ENCODE data around the gene ZNF112. TPM values are rescaled to one million over a fixed set of nuclear protein-coding genes. Genes with fewer than 3 reads are reported as not detected.

ZNF112 gene
- total RNA-seq, 4 donors from 2014 or later = 3.3 to 23.2 (median 7.3) TPM

- peaks cover 0 to 55% of the 10 kb centered on the region in 2 donors for H3K9me3 ChIP-seq
- H3K27ac ChIP-seq = no peak overlapping the region
- intact Hi-C loops (cut with DNase I; ENCODE audit: low total_unique reads) = no loop called here
These were observed 73.6 kb downstream of the ZNF112 start for GRCh38 chr19:44282846-44283245.

DNA sequence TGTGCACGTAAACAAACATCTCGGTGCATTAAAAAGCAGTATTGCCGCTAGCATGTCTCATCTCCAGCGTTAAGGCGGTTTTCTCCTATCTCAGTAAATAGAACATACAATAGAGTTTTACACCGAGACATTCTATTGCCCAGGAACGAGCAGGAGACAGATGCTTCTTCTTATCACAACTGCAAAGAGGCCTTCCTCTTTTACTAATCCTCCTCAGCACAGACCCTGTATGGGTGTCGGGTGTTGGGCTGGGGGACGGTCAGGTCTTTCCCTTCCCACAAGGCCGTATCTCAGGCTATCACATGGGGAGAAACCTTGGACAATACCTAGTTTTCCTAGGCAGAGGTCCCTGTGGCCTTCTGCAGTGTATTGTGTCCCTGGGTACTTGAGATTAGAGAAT is 75.6 kb downstream of the ZNF112 start:
- intact Hi-C loops (cut with DNase I; ENCODE audit: low total_unique reads) = no loop called here
- Histone ChIP-seq H3K4me1 (no peaks in the 10 kb centered on the region), H3K36me3 (no peaks in the 10 kb centered on the region), H3K27ac (no peak overlapping the region), H3K4me3 (no peak overlapping the region), H3K27me3 (no peaks in the 10 kb centered on the region), H3K9me3 (peaks cover 0 to 42% of the 10 kb centered on the region in 2 donors)
- TF ChIP-seq, protein P1, sequence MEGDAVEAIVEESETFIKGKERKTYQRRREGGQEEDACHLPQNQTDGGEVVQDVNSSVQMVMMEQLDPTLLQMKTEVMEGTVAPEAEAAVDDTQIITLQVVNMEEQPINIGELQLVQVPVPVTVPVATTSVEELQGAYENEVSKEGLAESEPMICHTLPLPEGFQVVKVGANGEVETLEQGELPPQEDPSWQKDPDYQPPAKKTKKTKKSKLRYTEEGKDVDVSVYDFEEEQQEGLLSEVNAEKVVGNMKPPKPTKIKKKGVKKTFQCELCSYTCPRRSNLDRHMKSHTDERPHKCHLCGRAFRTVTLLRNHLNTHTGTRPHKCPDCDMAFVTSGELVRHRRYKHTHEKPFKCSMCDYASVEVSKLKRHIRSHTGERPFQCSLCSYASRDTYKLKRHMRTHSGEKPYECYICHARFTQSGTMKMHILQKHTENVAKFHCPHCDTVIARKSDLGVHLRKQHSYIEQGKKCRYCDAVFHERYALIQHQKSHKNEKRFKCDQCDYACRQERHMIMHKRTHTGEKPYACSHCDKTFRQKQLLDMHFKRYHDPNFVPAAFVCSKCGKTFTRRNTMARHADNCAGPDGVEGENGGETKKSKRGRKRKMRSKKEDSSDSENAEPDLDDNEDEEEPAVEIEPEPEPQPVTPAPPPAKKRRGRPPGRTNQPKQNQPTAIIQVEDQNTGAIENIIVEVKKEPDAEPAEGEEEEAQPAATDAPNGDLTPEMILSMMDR (IDR thresholded peaks at IDR 0.05) = no peak
- TF ChIP-seq POLR2A (IDR thresholded peaks at IDR 0.05) = no peak
- no peak for DNase-seq

More at GRCh38 chr19:44282846-44283245, 73.6 kb downstream of the ZNF112 start:
- TF ChIP-seq, protein P1 (IDR thresholded peaks at IDR 0.05) = no peak
- no peak for TF ChIP-seq POLR2A (IDR thresholded peaks at IDR 0.05)
- no peaks in the 10 kb centered on the region for H3K27me3 ChIP-seq
- no peaks in the 10 kb centered on the region for H3K36me3 ChIP-seq
- no peak overlapping the region for H3K4me3 ChIP-seq
- H3K4me1 ChIP-seq = no peaks in the 10 kb centered on the region
- no peak for DNase-seq

- Histone ChIP-seq H3K36me3 (no peaks in the 10 kb centered on the region), H3K27ac (no peak overlapping the region), H3K9me3 (peaks cover 0 to 28% of the 10 kb centered on the region in 2 donors), H3K4me1 (no peaks in the 10 kb centered on the region), H3K27me3 (no peaks in the 10 kb centered on the region), H3K4me3 (no peak overlapping the region)
- DNase-seq = no peak
- intact Hi-C loops (cut with DNase I; ENCODE audit: low total_unique reads) = no loop called here
- TF ChIP-seq POLR2A (IDR thresholded peaks at IDR 0.05) = no peak
- TF ChIP-seq, protein P1 (IDR thresholded peaks at IDR 0.05) = no peak
These were observed 78.2 kb downstream of the ZNF112 start for GRCh38 chr19:44278181-44278690.

DNA sequence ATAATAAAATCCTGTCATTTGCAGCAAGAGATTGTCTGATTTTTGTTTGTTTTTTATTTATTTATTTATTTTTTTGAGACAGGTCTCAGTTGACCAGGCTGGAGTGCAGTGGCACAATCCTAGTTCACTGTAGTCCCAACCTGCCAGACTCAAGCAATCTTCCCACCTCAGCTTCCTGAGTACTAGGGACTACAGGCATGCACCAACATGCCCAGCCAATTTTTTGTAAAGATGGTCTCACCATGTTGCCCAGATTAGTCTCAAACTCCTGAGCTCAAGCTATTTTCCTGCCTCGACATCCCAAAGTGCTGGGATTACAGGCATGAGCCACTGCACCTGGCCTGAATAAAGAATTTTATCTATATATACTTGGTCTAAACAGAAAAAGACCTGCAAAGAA is 79.1 kb downstream of the ZNF112 start:
- TF ChIP-seq, protein P1 (IDR thresholded peaks at IDR 0.05) = no peak
- TF ChIP-seq POLR2A (IDR thresholded peaks at IDR 0.05) = no peak
- H3K9me3 ChIP-seq = peaks cover 0 to 26% of the 10 kb centered on the region in 2 donors
- intact Hi-C loops (cut with DNase I; ENCODE audit: low total_unique reads) = no loop called here

More for the DNA sequence above, 79.1 kb downstream of the ZNF112 start:
- Histone ChIP-seq H3K36me3 (no peaks in the 10 kb centered on the region), H3K4me3 (no peak overlapping the region), H3K27ac (no peak overlapping the region), H3K27me3 (no peaks in the 10 kb centered on the region), H3K4me1 (no peaks in the 10 kb centered on the region)
- no peak for DNase-seq

Small RNAs within 50 kb of the gene (small RNA-seq; reads per million reads assigned to genes)
- gene NDUFA3P1 = not detected

Other genes starting within 250 kb of the ZNF112 start
- 10 to 100 TPM in 1 of 4 donors, 1 to 10 TPM in 2, under 1 TPM in 1; 0.29 to 18.5 (median 4.9) TPM for gene ZNF225, start 243.3 kb downstream of the ZNF112 start, total RNA-seq
- 10 to 100 TPM in 2 of 4 donors, 1 to 10 TPM in 2; 3.6 to 24.4 (median 10.8) TPM for gene ZNF234, start 215.1 kb downstream of the ZNF112 start, total RNA-seq
- 10 to 100 TPM in 3 of 4 donors, 1 to 10 TPM in 1; 6.8 to 46.3 (median 21.4) TPM for gene ZNF226, start 191.6 kb downstream of the ZNF112 start, total RNA-seq
- 10 to 100 TPM; 19.7 to 43.8 (median 29.2) TPM for gene ZNF227, start 144.1 kb downstream of the ZNF112 start, total RNA-seq
- gene ZNF233, start 96.8 kb downstream of the ZNF112 start, total RNA-seq = 1 to 10 TPM in 1 of 4 donors, under 1 TPM in 1, not detected in 2; 0.55 to 1.7 TPM
- 10 to 100 TPM in 1 of 4 donors, 1 to 10 TPM in 3; 4.1 to 17.4 (median 9.0) TPM for gene ZNF235, start 51.7 kb downstream of the ZNF112 start, total RNA-seq
- gene ZNF285, start 44.9 kb upstream of the ZNF112 start, total RNA-seq = 10 to 100 TPM in 2 of 4 donors, 1 to 10 TPM in 1, under 1 TPM in 1; 0.29 to 25.9 (median 9.2) TPM
- gene ZNF229, start 91.8 kb upstream of the ZNF112 start, total RNA-seq = 10 to 100 TPM in 1 of 4 donors, 1 to 10 TPM in 3; 1.0 to 23.7 (median 2.4) TPM
- 10 to 100 TPM in 2 of 4 donors, 1 to 10 TPM in 2; 2.6 to 23.4 (median 11.2) TPM for gene ZNF180, start 143.8 kb upstream of the ZNF112 start, total RNA-seq
- 1 to 10 TPM in 1 of 4 donors, under 1 TPM in 1, not detected in 2; 0.40 to 2.9 TPM for gene CEACAM20, start 173.0 kb upstream of the ZNF112 start, total RNA-seq